ENCODE data around the gene MAFF.

The MAFF gene

DNA sequence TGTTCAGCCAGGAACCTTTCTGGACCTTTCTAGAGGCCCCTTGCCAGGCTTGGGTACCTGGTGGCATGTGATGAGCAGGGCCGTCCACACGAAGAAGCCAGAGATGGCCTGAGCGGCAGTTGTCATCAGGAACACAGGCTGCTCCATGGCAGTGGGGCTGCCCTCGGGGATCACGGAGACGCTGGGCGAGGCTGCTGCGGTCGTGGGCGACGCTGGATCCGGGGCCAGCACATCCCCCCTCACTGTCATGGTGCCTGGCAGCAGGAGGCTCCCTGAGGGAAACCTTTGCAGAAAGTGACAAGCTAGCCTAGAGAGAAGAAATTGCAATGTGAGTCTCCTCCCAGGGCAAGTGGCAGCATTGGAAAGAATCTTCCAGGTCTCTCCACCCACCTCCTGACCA, 45.9 kb downstream of the MAFF start:
- no peak overlapping the region for H3K4me3 ChIP-seq (replicated peaks; ENCODE audit: low read depth, low read length)
- DNase-seq (ENCODE audit: extremely low read depth, low read depth) = no peak
- no peak for TF ChIP-seq CTCF (IDR thresholded peaks at IDR 0.05; ENCODE audit: low read depth, low read length, missing control alignments)

DNA sequence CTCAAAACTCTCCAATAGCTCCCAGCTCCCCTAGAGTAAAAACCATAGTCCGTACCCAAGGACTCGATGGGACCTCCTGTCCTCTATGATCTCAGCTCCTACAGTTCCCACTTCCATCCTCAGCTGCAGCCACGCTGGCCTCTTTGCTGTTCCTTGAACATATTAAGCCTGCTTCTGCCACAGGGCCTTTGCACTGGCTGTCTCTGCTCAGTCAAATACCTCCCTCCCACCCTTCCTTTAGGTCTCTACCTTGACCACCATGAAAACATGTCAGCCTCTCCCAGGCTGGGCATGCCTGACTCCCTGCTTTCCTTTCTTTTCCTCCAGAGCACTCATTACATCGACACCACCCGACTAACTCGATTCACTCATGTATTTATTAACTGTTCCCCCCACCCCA, 46.5 kb downstream of the MAFF start:
- TF ChIP-seq CTCF (IDR thresholded peaks at IDR 0.05; ENCODE audit: low read depth, low read length, missing control alignments) = no peak
- no peak overlapping the region for H3K4me3 ChIP-seq (replicated peaks; ENCODE audit: low read depth, low read length)
- no peak for DNase-seq (ENCODE audit: extremely low read depth, low read depth)

DNA sequence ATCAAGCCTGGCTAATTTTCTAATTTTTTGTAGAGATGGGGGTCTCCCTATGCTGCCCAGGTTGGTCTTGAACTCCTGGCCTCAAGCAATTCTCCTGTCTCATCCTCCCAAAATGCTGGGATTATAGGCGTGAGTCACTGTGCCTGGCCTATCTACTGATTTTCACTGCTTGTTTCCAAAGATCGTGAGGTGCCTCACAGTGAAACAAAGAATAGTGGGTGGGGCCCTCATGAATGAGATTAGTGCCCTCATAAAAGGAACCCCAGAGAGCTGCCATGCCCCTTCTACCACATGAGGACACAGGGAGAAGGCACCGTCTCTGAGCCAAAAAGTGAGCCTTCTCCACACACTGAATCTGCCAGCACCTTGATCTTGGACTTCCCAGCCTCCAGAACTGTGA, 47.5 kb downstream of the MAFF start:
- H3K4me3 ChIP-seq (replicated peaks; ENCODE audit: low read depth, low read length) = no peak overlapping the region
- no peak for DNase-seq (ENCODE audit: extremely low read depth, low read depth)
- TF ChIP-seq CTCF (IDR thresholded peaks at IDR 0.05; ENCODE audit: low read depth, low read length, missing control alignments) = no peak

GRCh38 chr22:38249803-38250642, 48.2 kb downstream of the MAFF start:
- no peak for DNase-seq (ENCODE audit: extremely low read depth, low read depth)
- H3K4me3 ChIP-seq (replicated peaks; ENCODE audit: low read depth, low read length) = no peak overlapping the region
- no peak for TF ChIP-seq CTCF (IDR thresholded peaks at IDR 0.05; ENCODE audit: low read depth, low read length, missing control alignments)

DNA sequence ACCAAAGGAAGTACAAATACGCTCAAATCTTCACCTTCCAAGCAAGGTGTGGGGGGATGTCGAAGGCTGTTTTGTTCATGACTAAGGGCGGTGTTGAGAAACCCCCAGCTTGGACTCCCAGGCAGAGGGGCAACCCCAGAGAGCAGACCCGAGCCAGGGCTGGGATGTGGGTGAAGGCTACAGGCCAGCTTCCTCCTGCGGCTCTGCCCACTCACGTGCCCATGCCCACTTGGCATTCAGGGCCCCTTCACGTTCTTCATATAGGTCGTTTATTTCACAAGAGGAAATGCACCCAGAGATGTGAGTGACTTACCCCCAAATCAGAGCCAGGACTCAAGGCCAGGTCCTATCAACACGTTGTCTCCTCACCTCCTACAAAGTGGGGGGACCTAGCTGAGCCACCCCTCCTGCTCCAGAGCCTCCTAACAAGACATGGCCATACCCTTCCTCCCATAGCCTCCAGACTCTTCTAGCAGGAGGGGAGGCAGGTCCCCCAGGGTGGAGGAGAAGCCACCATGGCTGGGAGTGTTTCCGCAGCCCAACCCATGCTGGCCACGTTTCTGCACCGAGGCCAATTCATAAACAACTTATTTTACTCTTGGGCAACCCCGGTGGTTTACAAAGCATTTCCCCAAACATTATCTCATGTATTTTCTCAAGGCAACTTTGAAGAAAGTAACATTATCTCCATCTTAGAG, 49.0 kb downstream of the MAFF start:
- no peak for DNase-seq (ENCODE audit: extremely low read depth, low read depth)
- no peak for TF ChIP-seq CTCF (IDR thresholded peaks at IDR 0.05; ENCODE audit: low read depth, low read length, missing control alignments)
- H3K4me3 ChIP-seq (replicated peaks; ENCODE audit: low read depth, low read length) = no peak overlapping the region

- no peak overlapping the region for H3K4me3 ChIP-seq (replicated peaks; ENCODE audit: low read depth, low read length)
- no peak for DNase-seq (ENCODE audit: extremely low read depth, low read depth)
- TF ChIP-seq CTCF (IDR thresholded peaks at IDR 0.05; ENCODE audit: low read depth, low read length, missing control alignments) = no peak
These were observed 49.5 kb downstream of the MAFF start for GRCh38 chr22:38251341-38251692.
